DND-41 (cell line): ENCODE measurements around the gene TOMM34.

Source experiments
- EZH2 ChIP-seq: IDR thresholded peaks from 3 replicates; pipeline ENCODE4 v1.6.1; 2012; ENCODE audit warnings: borderline replicate concordance, low read depth, mild to moderate bottlenecking, moderate library complexity, low read length, inconsistent platforms; ENCODE audit not compliant: severe bottlenecking
- TF ChIP-seq, protein P1 (sequence below): IDR thresholded peaks from 2 replicates; pipeline ENCODE4 v1.5.1; 2012; ENCODE audit warnings: borderline replicate concordance, low read length, moderate library complexity, mild to moderate bottlenecking; ENCODE audit not compliant: poor library complexity, severe bottlenecking; ENCODE audit errors: extremely low read depth

DNA sequence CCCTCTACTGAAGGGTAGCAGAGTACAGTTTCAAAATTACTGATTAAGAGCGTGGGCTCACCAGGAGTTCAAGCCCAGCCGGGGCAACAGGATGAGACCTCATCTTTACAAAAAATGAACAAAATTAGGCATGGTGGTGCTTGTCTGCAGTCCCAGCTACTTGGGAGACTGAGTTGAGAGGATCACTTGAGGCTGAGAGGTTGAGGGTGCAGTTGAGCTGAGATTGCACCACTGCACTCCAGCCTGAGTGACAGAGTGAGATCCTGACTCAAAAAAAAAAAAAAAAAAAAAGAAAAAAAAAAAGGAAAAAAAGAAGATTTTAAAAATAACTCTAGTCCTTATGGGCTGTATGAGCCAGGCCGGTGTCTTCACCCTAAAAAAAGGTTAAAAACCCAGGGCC, 31.6 kb downstream of the TOMM34 start:
- TF ChIP-seq, protein P1, sequence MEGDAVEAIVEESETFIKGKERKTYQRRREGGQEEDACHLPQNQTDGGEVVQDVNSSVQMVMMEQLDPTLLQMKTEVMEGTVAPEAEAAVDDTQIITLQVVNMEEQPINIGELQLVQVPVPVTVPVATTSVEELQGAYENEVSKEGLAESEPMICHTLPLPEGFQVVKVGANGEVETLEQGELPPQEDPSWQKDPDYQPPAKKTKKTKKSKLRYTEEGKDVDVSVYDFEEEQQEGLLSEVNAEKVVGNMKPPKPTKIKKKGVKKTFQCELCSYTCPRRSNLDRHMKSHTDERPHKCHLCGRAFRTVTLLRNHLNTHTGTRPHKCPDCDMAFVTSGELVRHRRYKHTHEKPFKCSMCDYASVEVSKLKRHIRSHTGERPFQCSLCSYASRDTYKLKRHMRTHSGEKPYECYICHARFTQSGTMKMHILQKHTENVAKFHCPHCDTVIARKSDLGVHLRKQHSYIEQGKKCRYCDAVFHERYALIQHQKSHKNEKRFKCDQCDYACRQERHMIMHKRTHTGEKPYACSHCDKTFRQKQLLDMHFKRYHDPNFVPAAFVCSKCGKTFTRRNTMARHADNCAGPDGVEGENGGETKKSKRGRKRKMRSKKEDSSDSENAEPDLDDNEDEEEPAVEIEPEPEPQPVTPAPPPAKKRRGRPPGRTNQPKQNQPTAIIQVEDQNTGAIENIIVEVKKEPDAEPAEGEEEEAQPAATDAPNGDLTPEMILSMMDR, result no peak
- no peak for TF ChIP-seq EZH2
